Measurements from ENCODE around the gene TMCO2.

GRCh38 chr1:40226192-40226591 is 21.5 kb upstream of the TMCO2 start:
- TF ChIP-seq CTCF (IDR thresholded peaks at IDR 0.05) (no peak), POLR2A (IDR thresholded peaks at IDR 0.05) (no peak)
